ENCODE data around the gene ERMP1. TPM values are rescaled to one million over a fixed set of nuclear protein-coding genes. Genes with fewer than 3 reads are reported as not detected.

ERMP1 gene
- total and polyA plus RNA-seq, 2 of the 8 experiments (the other 6 are each of a cell fraction or from before 2014, with no cell fraction given), result 12.8 to 16.7 TPM

- CTCF ChIA-PET (ENCODE audit: partially characterized antibody), result interaction anchor here (1.6 kb wide), 2 partner anchors 13 kb away, joined by 3 to 5 read pairs; no protein-coding TSS in a partner anchor
- POLR2A ChIA-PET (ENCODE audit: partially characterized antibody), result no interaction called here
- 96% methylated on average over 6 of the region's 6 CpGs; no CpG with 5 or more reads in 1 of the 2 experiments for WGBS, 2 experiments (ENCODE audit: extremely low coverage in 1 of 2, insufficient coverage in 1 of 2, insufficient read length in 1 of 2, insufficient replicate concordance in 2 of 2, low coverage in 1 of 2, low lambda C conversion rate in 2 of 2, missing lambda C conversion rate in 1 of 2)
- TF ChIP-seq TAF1 (IDR thresholded peaks at IDR 0.05; ENCODE audit: low read depth, low read length) (no peak), GABPA (IDR thresholded peaks at IDR 0.05; ENCODE audit: borderline replicate concordance, insufficient read depth, low read length) (no peak), CEBPB (IDR thresholded peaks at IDR 0.05; ENCODE audit: low read depth, low read length) (no peak), NRF1 (IDR thresholded peaks at IDR 0.05; ENCODE audit: low read depth, low read length) (no peak), KDM5A (IDR thresholded peaks at IDR 0.05; ENCODE audit: low read length) (no peak), KDM1A (IDR thresholded peaks at IDR 0.05; ENCODE audit: borderline replicate concordance, low read length) (no peak), EP300 (IDR thresholded peaks at IDR 0.05; ENCODE audit: borderline replicate concordance in 1 of 2, low read depth in 2 of 2, low read length in 2 of 2) (no peak), CBX8 (IDR thresholded peaks at IDR 0.05; ENCODE audit: borderline replicate concordance, low read depth, low read length) (no peak), BCL11A (IDR thresholded peaks at IDR 0.05; ENCODE audit: low read depth in 2 of 2, low read length in 2 of 2) (no peak), JUND (IDR thresholded peaks at IDR 0.05; ENCODE audit: low read length) (no peak), FOSL1 (IDR thresholded peaks at IDR 0.05; ENCODE audit: insufficient read depth, low read depth, low read length) (no peak), SP2 (IDR thresholded peaks at IDR 0.05; ENCODE audit: low read length) (no peak), SP1 (IDR thresholded peaks at IDR 0.05; ENCODE audit: low read depth, low read length) (no peak), TCF12 (IDR thresholded peaks at IDR 0.05; ENCODE audit: low read depth, low read length) (no peak)
Measured at GRCh38 chr9:5786370-5787127, 46.4 kb downstream of the ERMP1 start.

More at GRCh38 chr9:5786370-5787127, 46.4 kb downstream of the ERMP1 start:
- FAIRE-seq (no peak), DNase-seq (ENCODE audit: low read depth in 1 of 2, low spot score in 2 of 2) (no peak)
- Histone ChIP-seq H4K91ac (replicated peaks; ENCODE audit: insufficient read length, low read length) (no peak overlapping the region), H3K27ac (ENCODE audit: low read depth, low read length) (no peak overlapping the region), H3K18ac (ENCODE audit: extremely low read depth, low read length) (no peak overlapping the region), H2AK5ac (ENCODE audit: low read depth, low read length) (no peak overlapping the region), H3K4me1 (replicated peaks in 1 of 4; ENCODE audit: control insufficient read depth in 3 of 4, insufficient read depth in 4 of 4, low read length in 3 of 4) (no peaks in the 10 kb centered on the region; a peak in 1 of 7 replicates), H4K20me1 (replicated peaks in 1 of 2; ENCODE audit: control insufficient read depth in 1 of 2, insufficient read depth in 2 of 2, low read length in 2 of 2) (no peaks in the 10 kb centered on the region), H3K4me3 (ENCODE audit: extremely low read depth in 1 of 4, insufficient read depth in 2 of 4, low read depth in 3 of 4, low read length in 4 of 4) (no peak overlapping the region), H3K4ac (replicated peaks; ENCODE audit: insufficient read length, low read depth, low read length) (no peak overlapping the region), H2BK12ac (ENCODE audit: low read depth, low read length) (no peak overlapping the region), H2BK120ac (replicated peaks; ENCODE audit: low read depth, low read length) (no peak overlapping the region), H3K27me3 (replicated peaks in 1 of 4; ENCODE audit: control insufficient read depth in 3 of 4, extremely low read depth in 1 of 4, insufficient read depth in 3 of 4, low read length in 3 of 4) (no peaks in the 10 kb centered on the region), H2AFZ (ENCODE audit: low read length) (no peak overlapping the region), H3K9ac (replicated peaks in 1 of 4; ENCODE audit: extremely low read depth in 1 of 4, low read depth in 3 of 4, low read length in 3 of 4) (no peak overlapping the region), H3K23me2 (ENCODE audit: low read depth, low read length) (no peaks in the 10 kb centered on the region), H3K23ac (ENCODE audit: insufficient read length) (no peak overlapping the region), H3K14ac (ENCODE audit: insufficient read length) (no peak overlapping the region), H2BK15ac (ENCODE audit: low read length) (no peak overlapping the region), H4K8ac (ENCODE audit: extremely low read depth, insufficient read depth, low read length) (no peak overlapping the region), H4K5ac (ENCODE audit: insufficient read length, low read depth, low read length) (no peak overlapping the region), H2BK20ac (ENCODE audit: low read length) (no peak overlapping the region), H2BK5ac (ENCODE audit: low read depth, low read length) (no peak overlapping the region), H3K36me3 (ENCODE audit: control insufficient read depth in 2 of 4, insufficient read depth in 4 of 4, low read length in 3 of 4) (peaks cover 2 to 11% (median 7%) of the 10 kb centered on the region in 4 experiments; a peak in 5 of 8 replicates), H3K56ac (replicated peaks; ENCODE audit: insufficient read length, low read depth, low read length) (no peak overlapping the region), H3K9me3 (ENCODE audit: insufficient read depth in 2 of 2, low read depth in 1 of 2, low read length in 1 of 2) (0 out of 4 replicates have a peak, but pooled peaks cover under 1 to 4% of the 10 kb centered on the region in 2 experiments), H3K4me2 (ENCODE audit: insufficient read depth in 1 of 2, low read depth in 2 of 2, low read length in 2 of 2) (no peak overlapping the region), H3K79me2 (ENCODE audit: control insufficient read depth in 1 of 2, insufficient read depth in 2 of 2, low read length in 2 of 2) (no peaks in the 10 kb centered on the region), H3K79me1 (ENCODE audit: low read depth, low read length) (no peaks in the 10 kb centered on the region)

All from H1 (cell line).